ENCODE results near the gene MPZL3. TPM values are rescaled to one million over a fixed set of nuclear protein-coding genes. Genes with fewer than 3 reads are reported as not detected.

Gene MPZL3
- polyA plus RNA-seq, 2 of the 4 experiments (the other 2 are of a cell fraction): 0.34 to 1.0 TPM

DNA sequence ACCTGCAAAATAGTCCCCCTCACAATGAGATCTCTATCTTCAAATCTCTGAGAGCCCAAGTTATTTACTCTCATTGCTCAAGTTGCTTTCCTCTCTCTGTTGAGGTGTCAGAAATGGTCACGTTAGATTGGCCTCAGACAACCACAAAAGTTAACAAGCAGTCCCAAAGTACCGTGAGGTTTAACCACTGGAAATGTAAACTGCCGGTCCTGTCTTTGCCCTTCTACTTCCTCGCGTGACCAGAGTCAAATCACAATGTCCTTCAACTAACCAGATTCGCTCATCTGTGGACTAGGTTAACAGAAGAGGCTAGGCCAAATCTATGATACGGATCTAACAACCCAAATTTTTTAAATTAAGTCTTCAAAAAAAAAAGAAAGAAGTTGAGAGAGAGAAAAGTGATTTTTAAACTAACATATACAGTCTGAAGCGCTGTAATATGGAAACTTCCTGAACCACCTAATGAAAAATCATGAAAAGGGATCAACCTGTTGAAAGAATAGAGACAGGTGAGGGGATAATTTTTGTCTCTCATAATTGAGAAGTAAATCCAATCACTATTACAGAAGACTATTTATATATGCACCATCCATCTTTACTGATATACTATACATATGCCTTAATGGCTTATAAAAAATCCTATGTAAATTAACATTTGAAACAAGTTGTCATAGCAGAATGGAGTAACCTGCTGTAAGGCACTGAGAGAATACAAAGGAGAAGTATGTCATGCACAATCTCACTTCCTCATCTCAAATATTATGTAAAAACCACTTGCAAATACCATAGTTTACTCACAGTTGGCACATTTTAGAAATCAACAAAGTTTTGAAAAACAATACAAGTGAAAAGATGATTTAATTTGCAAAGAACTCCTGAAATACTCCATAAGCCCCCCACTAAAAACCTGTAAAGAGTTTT lies 24.0 kb downstream of the MPZL3 start (continued):
- TF ChIP-seq NFE2L2 (conservative IDR thresholded peaks at IDR 0.05; ENCODE audit: low read length) (no peak), ZC3H11A (IDR thresholded peaks at IDR 0.05) (no peak)
- TF ChIP-seq, protein P1, sequence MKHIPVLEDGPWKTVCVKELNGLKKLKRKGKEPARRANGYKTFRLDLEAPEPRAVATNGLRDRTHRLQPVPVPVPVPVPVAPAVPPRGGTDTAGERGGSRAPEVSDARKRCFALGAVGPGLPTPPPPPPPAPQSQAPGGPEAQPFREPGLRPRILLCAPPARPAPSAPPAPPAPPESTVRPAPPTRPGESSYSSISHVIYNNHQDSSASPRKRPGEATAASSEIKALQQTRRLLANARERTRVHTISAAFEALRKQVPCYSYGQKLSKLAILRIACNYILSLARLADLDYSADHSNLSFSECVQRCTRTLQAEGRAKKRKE (CRISPR knock-in tag; IDR thresholded peaks at IDR 0.05; ENCODE audit: low read depth): no peak
- TF ChIP-seq, protein P2, sequence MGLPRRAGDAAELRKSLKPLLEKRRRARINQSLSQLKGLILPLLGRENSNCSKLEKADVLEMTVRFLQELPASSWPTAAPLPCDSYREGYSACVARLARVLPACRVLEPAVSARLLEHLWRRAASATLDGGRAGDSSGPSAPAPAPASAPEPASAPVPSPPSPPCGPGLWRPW (IDR thresholded peaks at IDR 0.05): no peak
- TF ChIP-seq, protein P3, sequence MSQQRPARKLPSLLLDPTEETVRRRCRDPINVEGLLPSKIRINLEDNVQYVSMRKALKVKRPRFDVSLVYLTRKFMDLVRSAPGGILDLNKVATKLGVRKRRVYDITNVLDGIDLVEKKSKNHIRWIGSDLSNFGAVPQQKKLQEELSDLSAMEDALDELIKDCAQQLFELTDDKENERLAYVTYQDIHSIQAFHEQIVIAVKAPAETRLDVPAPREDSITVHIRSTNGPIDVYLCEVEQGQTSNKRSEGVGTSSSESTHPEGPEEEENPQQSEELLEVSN (IDR thresholded peaks at IDR 0.05; ENCODE audit: borderline replicate concordance, low read depth): no peak
- TF ChIP-seq, protein P4, sequence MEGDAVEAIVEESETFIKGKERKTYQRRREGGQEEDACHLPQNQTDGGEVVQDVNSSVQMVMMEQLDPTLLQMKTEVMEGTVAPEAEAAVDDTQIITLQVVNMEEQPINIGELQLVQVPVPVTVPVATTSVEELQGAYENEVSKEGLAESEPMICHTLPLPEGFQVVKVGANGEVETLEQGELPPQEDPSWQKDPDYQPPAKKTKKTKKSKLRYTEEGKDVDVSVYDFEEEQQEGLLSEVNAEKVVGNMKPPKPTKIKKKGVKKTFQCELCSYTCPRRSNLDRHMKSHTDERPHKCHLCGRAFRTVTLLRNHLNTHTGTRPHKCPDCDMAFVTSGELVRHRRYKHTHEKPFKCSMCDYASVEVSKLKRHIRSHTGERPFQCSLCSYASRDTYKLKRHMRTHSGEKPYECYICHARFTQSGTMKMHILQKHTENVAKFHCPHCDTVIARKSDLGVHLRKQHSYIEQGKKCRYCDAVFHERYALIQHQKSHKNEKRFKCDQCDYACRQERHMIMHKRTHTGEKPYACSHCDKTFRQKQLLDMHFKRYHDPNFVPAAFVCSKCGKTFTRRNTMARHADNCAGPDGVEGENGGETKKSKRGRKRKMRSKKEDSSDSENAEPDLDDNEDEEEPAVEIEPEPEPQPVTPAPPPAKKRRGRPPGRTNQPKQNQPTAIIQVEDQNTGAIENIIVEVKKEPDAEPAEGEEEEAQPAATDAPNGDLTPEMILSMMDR (IDR thresholded peaks at IDR 0.05): no peak

DNA sequence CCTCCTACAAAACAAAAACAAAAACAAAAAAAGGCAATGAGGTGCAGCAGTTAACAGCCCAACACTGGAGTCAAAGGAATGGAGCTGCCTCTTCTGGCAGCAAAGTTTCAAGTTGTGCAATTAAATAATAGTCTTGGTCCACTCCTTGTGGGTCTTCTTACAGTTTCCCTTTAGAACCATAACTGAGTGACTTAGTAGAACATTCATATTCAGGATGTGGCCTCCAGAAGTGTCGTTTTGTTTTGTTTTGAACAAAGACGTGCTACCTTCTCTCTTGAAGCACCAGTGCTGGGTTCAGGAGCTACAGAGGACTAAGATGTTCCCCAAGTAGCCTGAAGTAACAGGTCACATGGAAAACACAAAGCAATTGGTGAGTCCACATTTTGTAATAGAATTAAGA lies 25.4 kb downstream of the MPZL3 start:
- ChIA-PET CTCF (interaction anchor here (1.1 to 1.6 kb wide), 2 partner anchors 13 to 55 kb away, joined by 5 to 6 read pairs; no protein-coding TSS in a partner anchor), POLR2A (no interaction called here)
- H3K27ac ChIP-seq: no peak overlapping the region
- H3K4me3 ChIP-seq: no peak overlapping the region
- TF ChIP-seq TFCP2L1 (CRISPR knock-in tag; IDR thresholded peaks at IDR 0.05) (no peak), HEYL (CRISPR knock-in tag; IDR thresholded peaks at IDR 0.05) (no peak)
- TF ChIP-seq, protein P5, sequence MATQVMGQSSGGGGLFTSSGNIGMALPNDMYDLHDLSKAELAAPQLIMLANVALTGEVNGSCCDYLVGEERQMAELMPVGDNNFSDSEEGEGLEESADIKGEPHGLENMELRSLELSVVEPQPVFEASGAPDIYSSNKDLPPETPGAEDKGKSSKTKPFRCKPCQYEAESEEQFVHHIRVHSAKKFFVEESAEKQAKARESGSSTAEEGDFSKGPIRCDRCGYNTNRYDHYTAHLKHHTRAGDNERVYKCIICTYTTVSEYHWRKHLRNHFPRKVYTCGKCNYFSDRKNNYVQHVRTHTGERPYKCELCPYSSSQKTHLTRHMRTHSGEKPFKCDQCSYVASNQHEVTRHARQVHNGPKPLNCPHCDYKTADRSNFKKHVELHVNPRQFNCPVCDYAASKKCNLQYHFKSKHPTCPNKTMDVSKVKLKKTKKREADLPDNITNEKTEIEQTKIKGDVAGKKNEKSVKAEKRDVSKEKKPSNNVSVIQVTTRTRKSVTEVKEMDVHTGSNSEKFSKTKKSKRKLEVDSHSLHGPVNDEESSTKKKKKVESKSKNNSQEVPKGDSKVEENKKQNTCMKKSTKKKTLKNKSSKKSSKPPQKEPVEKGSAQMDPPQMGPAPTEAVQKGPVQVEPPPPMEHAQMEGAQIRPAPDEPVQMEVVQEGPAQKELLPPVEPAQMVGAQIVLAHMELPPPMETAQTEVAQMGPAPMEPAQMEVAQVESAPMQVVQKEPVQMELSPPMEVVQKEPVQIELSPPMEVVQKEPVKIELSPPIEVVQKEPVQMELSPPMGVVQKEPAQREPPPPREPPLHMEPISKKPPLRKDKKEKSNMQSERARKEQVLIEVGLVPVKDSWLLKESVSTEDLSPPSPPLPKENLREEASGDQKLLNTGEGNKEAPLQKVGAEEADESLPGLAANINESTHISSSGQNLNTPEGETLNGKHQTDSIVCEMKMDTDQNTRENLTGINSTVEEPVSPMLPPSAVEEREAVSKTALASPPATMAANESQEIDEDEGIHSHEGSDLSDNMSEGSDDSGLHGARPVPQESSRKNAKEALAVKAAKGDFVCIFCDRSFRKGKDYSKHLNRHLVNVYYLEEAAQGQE (IDR thresholded peaks at IDR 0.05): no peak
- DNase-seq (ENCODE audit: low read depth in 1 of 2, low spot score in 1 of 2) (no peak), FAIRE-seq (no peak), ATAC-seq (no peak)
- H3K9me3 ChIP-seq: no peaks in the 10 kb centered on the region
- H3K4me1 ChIP-seq: no peaks in the 10 kb centered on the region
- H3K4me2 ChIP-seq: no peak overlapping the region
- 0% methylated on average over 2 of the region's 2 CpGs for WGBS (ENCODE audit: missing lambda C conversion rate)

DNA sequence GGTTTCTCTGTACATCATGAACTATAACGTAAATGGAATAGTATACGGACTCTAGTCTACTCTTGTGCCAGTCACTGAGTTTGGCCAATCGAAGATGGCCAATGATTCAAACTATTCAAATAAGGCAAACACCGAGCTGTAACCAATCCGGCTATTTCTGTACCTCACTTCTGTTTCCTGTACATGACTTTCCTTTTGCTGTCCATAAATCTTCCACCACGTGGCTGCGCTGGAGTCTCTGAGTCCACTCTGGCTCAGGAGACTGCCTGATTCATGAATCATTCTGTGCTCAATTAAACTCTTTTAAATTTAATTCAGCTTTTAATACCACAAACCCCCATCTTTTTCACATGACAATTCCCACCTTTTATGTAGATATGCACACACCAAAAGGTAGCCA lies 25.9 kb downstream of the MPZL3 start:
- peak in 1 of 2 experiments; percentile 5 for DNase-seq (ENCODE audit: low read depth in 1 of 2, low spot score in 1 of 2)
- H3K4me2 ChIP-seq: no peak overlapping the region
- ATAC-seq: no peak
- no peak for FAIRE-seq
- ChIA-PET POLR2A (no interaction called here), CTCF (interaction anchor here (1.6 kb wide), 1 partner anchor 12 kb away, joined by 6 read pairs; no protein-coding TSS in a partner anchor)
- no peaks in the 10 kb centered on the region for H3K9me3 ChIP-seq
- H3K27ac ChIP-seq: no peak overlapping the region
- no peak overlapping the region for H3K4me3 ChIP-seq
- TF ChIP-seq CHD4 (IDR thresholded peaks at IDR 0.05; ENCODE audit: borderline replicate concordance) (no peak), CBX8 (IDR thresholded peaks at IDR 0.05) (no peak), RAD21 (conservative IDR thresholded peaks at IDR 0.05 in 1 of 2, IDR thresholded peaks at IDR 0.05 in 1 of 2) (peak in 1 of 2 experiments; percentile 8; a peak in 1 of 5 replicates), HOXB5 (CRISPR knock-in tag; IDR thresholded peaks at IDR 0.05) (no peak), HDAC2 (IDR thresholded peaks at IDR 0.05) (no peak), CBX2 (IDR thresholded peaks at IDR 0.05; ENCODE audit: borderline replicate concordance, low read depth) (no peak)
- TF ChIP-seq, protein P6, sequence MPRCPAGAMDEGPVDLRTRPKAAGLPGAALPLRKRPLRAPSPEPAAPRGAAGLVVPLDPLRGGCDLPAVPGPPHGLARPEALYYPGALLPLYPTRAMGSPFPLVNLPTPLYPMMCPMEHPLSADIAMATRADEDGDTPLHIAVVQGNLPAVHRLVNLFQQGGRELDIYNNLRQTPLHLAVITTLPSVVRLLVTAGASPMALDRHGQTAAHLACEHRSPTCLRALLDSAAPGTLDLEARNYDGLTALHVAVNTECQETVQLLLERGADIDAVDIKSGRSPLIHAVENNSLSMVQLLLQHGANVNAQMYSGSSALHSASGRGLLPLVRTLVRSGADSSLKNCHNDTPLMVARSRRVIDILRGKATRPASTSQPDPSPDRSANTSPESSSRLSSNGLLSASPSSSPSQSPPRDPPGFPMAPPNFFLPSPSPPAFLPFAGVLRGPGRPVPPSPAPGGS (IDR thresholded peaks at IDR 0.05): no peak
- TF ChIP-seq, protein P7, sequence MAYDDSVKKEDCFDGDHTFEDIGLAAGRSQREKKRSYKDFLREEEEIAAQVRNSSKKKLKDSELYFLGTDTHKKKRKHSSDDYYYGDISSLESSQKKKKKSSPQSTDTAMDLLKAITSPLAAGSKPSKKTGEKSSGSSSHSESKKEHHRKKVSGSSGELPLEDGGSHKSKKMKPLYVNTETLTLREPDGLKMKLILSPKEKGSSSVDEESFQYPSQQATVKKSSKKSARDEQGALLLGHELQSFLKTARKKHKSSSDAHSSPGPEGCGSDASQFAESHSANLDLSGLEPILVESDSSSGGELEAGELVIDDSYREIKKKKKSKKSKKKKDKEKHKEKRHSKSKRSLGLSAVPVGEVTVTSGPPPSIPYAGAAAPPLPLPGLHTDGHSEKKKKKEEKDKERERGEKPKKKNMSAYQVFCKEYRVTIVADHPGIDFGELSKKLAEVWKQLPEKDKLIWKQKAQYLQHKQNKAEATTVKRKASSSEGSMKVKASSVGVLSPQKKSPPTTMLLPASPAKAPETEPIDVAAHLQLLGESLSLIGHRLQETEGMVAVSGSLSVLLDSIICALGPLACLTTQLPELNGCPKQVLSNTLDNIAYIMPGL (CRISPR knock-in tag; IDR thresholded peaks at IDR 0.05; ENCODE audit: borderline replicate concordance): no peak
- WGBS (ENCODE audit: missing lambda C conversion rate): 36% methylated on average over 7 of the region's 7 CpGs
- H3K4me1 ChIP-seq: no peaks in the 10 kb centered on the region

Measured in A549 (cell line).